GM18909 (cell line): ENCODE measurements around the gene TNC.

Source experiments
- ATAC-seq: cut with Tn5 transposase; IDR thresholded peaks from one replicate; pipeline ENCODE4 v1.9.1; 2021; ENCODE audit warnings: mild to moderate bottlenecking; ENCODE audit not compliant: unreplicated experiment, poor library complexity

The TNC gene

DNA sequence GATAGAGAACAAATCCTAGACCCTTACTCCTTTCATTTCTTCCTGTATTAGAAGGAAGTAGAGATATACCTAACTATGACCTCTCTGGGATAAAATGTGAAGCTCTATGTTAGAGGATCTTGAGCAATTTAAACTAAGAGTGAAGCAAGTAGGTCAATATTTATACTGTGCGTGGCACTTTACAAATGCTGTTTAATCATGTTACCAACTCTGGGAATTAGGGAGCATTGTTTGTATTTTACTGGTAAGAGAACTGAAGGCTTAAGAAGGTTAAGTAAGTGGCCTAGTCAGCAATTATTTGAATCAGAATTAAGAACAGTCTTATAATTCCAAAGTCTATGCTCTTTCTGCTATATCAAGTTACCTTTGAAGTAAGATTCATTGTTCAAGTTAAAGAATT lies 12.0 kb downstream of the TNC start:
- ATAC-seq, result no peak

- no peak for ATAC-seq
These were observed 13.0 kb downstream of the TNC start for GRCh38 chr9:115104908-115105307.

DNA sequence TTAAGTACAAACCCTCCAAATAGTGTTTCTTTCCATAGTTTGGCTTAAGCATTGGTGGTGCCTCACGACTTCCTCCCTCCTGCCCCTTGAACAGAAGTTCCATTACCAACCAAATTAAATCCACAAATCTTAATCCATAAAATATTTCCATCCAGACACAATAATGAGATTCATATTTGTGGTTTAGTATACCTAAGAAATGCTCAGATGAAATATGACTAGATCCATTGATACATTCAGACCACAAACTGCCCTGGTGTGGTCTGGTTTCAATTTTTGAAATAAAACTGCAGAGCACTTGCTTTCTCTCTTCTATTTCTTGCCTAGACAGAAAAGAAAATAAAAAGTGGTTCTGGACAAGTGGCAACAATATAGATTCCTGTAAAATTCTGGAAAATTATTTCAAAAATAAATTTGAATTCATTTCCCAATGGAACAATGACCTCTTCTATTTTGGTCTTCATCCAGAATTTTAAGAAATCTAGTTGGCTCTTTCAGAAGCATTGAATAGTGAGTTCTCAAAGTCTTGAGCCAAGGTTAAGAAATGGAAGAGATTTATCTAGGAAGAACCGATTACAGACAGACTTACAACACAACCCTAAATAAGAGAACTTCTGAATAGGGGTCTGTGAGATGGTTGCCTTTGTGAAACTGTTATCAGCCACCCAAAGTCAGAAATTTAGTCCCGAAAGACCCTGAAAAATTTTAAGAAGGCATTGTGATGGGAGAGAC lies 14.0 kb downstream of the TNC start:
- ATAC-seq, result no peak

DNA sequence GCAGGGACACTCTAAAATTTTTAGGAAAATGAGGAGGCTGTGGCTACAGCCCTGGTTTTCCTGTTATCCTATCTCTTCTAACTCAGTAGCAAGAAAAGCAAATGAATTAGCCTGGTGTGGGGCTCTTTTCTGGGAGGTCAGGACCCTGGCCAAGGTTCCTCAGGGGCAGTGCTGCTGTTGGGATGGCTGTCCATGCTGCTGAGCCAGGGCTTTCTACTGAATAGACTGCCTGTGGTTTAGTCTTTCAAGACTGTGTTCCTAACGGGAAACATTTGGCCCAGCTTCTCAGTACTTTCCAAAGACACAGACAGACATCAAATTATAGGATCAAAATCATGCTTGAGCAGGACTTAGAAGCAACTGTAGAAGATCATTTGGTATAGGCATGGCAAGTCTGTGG lies 18.1 kb downstream of the TNC start:
- ATAC-seq, result no peak

DNA sequence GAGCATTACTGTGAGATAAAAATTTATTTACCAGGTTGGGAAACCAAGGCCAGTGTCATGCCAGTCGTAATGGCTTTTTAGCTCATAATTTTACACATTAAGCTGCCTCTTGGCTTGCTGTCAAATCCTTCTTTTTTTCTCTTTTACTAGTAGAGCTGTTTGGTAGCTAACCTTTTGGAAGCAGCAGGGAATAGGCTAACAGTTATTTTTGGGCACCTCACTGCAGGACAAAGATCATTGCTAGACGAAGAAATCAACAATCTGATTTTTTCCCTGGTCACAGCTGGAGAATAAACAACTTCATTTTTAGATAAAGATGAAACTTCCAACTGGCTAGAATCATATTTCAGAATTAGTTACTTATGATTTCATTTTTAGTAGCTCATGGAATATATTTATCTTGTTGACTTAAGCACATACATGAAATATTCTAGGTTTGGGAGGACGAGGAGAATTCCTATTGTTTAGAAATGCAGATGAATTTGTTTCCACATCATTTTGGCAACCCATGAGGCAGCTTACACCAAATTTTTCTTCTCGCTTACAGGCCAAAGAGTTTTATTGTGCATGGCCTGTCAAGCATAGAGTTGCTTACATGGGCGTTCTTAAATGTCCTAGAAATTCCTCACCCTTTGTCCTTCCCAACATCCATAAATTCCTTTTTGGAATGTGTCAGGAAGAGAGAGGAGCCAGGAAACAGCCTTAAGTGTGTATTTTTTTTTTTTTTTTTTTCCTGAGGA lies 19.6 kb downstream of the TNC start:
- no peak for ATAC-seq

GRCh38 chr9:115093520-115093919 lies 24.4 kb downstream of the TNC start:
- ATAC-seq, result no peak

GRCh38 chr9:115090486-115090885 lies 27.5 kb downstream of the TNC start:
- no peak for ATAC-seq

GRCh38 chr9:115088860-115089259 lies 29.1 kb downstream of the TNC start:
- no peak for ATAC-seq

- no peak for ATAC-seq
These were observed 31.1 kb downstream of the TNC start for GRCh38 chr9:115086886-115087285.

- no peak for ATAC-seq
These were observed 31.5 kb downstream of the TNC start for GRCh38 chr9:115086461-115086860.

DNA sequence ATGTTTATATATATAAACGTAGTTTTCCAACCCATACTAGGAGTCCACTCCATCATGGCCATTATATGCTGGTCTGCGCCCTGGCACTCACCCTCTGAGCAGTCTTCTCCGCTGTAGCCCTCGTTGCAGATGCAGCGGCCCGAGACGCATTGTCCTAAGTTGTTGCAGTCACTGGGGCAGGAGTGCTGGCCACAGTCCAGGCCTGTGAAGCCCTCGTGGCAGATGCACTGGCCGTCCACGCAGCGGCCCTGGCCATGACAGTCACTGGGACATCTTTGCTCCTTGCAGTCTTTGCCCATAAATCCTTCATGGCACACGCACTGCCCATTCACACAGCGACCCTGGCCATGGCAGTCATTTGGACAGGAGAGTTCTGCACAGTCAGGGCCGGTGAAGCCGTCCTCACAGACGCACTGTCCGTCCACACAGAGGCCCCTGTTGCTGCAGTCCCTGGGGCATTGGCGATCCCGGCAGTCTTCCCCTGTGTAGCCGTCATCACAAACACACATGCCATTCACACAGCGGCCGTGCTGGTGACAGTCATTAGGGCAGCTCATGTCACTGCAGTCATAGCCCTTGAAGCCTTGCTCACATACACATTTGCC lies 32.1 kb downstream of the TNC start:
- ATAC-seq, result no peak

- no peak for ATAC-seq
These were observed 33.2 kb downstream of the TNC start for GRCh38 chr9:115084709-115085108.

DNA sequence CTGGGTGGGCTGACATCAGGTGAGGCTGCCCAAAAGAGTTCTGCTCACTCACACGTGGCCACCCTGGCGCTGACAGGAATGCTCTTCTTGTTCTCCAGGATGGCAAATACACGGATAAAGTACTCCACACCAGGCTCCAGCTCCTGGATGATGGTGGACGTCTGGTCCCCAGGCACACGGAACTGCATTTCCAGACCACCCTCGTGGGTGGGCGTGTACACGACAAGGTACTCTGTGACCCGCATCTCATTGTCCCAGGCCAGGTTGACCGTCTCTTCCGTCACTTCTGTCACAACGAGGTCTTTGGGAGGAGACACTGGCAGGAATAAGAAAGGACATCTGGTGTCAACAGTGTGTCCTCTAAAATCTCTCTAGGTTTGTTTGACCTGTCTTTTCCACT lies 33.8 kb downstream of the TNC start:
- ATAC-seq, result no peak

- ATAC-seq, result no peak
These were observed 37.7 kb downstream of the TNC start for GRCh38 chr9:115080242-115080641.

DNA sequence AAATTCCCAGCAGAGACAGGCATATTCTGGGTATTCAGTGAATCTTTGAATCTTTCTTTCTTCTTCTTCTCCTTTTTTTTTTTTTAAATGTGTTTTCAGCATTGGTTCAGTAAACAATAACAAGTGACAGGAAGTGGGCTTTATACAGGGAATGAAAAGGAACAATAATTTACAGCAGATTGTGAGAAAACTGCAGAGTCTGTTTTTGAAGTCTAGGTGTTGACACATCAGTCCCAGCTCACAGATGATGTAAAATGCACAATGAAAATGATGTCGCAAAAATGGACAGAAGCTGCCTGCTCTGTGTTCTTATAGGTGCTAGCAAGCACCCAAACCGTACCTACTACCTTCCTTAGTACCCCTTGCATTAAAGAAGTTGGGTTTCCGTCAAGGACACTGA lies 38.8 kb downstream of the TNC start:
- ATAC-seq, result no peak

- no peak for ATAC-seq
These were observed 44.5 kb downstream of the TNC start for GRCh38 chr9:115073456-115073855.

DNA sequence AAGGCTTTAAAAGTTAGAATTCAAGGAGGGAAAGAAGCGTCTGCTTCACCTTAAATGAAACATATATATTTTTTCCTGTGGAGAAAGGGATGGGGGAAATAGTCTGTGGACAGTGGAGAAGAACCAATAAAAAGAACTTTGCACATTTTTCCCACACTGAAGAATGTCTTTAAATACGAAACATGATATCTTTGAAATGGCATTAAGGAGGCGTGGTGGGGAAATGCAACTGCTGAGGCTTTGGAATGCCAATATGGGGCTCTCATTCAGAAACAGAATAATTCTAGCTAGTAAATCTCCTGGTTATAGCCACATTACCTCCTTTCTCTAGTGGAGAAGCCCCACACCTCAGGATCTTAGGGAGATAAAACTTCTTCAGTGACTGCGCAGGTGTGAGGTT lies 46.8 kb downstream of the TNC start:
- ATAC-seq, result no peak

GRCh38 chr9:115069771-115070170 lies 48.2 kb downstream of the TNC start:
- no peak for ATAC-seq

DNA sequence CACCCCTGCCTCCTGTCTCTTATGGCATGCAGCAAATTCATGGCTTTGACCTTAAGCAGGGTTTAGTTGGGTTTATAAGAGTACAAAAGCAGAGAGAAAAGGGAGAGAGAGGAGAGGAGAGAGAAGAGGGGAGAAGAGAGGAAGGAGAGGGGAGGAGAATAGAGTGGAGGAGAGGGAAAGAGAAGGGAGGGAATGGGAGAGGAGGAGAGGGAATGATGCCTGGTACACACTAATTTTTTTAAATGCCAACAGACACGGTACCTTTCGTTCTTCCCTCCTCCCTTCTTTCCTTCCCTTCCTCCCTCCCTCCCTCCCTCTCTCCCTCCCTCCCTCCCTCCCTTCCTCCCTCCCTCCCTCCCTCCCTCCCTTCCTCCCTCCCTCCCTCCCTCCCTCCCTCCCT lies 48.7 kb downstream of the TNC start:
- ATAC-seq, result no peak

- ATAC-seq, result no peak
These were observed 49.9 kb downstream of the TNC start for GRCh38 chr9:115068031-115068430.

GRCh38 chr9:115063058-115063845 lies 54.7 kb downstream of the TNC start:
- ATAC-seq, result no peak
